ENCODE data around the gene FRMD4A. TPM values are rescaled to one million over a fixed set of nuclear protein-coding genes. Genes with fewer than 3 reads are reported as not detected.

The FRMD4A gene
- total and polyA plus RNA-seq, 2 of the 4 experiments (the other 2 are of a cell fraction): 30.3 to 68.8 TPM

DNA sequence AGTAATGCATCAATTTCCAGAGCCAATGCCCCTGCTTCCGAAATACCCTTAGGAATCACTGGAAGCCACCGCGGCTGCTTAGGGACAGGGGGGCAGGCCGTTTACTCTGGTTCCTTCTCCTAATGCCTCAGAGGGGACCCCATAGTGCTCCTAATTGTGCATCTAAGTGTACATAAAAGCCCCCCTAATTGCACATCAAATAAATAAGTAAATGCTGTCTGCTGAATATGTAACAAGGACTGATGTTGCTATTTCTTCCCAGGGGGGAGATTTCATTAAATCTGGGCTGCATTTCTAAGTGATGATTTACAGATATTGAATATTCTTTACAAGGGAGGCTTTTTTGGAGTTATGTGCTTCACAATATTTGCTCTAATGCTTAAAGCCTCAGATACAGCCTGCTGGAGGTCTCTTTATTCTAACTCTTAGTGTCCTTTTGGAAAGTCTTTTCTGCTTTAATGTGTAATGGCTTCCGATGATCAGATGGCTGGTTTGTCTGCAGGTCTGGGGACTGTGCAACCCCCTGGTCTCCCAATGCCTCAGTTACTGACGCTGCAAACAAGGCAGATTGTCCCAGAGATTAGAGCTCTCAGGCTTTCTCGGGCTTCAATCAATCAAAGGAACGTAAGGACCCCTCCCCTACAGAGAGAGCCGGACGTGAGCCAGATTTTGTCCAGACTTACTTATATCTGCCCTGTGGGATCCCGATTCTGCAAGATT, 601.0 kb downstream of the FRMD4A start:
- Histone ChIP-seq H4K8ac (ENCODE audit: low read depth in 2 of 2, low read length in 2 of 2) (no peak overlapping the region), H3K56ac (ENCODE audit: extremely low read depth, insufficient read depth, low read length) (no peak overlapping the region), H3K4me2 (ENCODE audit: low read depth, low read length) (no peak overlapping the region), H3K4me3 (ENCODE audit: insufficient read depth, low read depth, low read length) (no peak overlapping the region), H3K36me3 (ENCODE audit: control insufficient read depth, insufficient read depth, low read length) (peaks cover 18% of the 10 kb centered on the region), H3K9me1 (ENCODE audit: insufficient read depth, low read length) (peaks cover 7% of the 10 kb centered on the region), H4K5ac (ENCODE audit: low read depth, low read length) (no peak overlapping the region), H3K4me1 (ENCODE audit: control insufficient read depth, insufficient read depth, low read length) (no peaks in the 10 kb centered on the region), H2AFZ (replicated peaks; ENCODE audit: low read length, poor library complexity) (no peak overlapping the region), H3K23ac (ENCODE audit: low read depth, low read length) (no peak overlapping the region), H2AK5ac (ENCODE audit: low read depth, low read length) (no peak overlapping the region), H4K20me1 (ENCODE audit: insufficient read depth, low read length) (no peaks in the 10 kb centered on the region), H2BK15ac (ENCODE audit: low read depth, low read length) (no peak overlapping the region), H2BK120ac (ENCODE audit: low read depth, low read length) (no peak overlapping the region), H3K9me3 (ENCODE audit: control insufficient read depth, insufficient read depth, low read length) (no peaks in the 10 kb centered on the region), H2AK9ac (replicated peaks; ENCODE audit: low read depth, low read length, poor library complexity) (no peak overlapping the region), H3K4ac (ENCODE audit: low read depth, low read length) (no peak overlapping the region), H3K9ac (ENCODE audit: low read depth, low read length) (no peak overlapping the region), H3K27me3 (ENCODE audit: control insufficient read depth, insufficient read depth, low read length) (no peaks in the 10 kb centered on the region), H2BK20ac (ENCODE audit: low read depth, low read length) (no peak overlapping the region), H3K14ac (replicated peaks; ENCODE audit: low read depth, low read length) (no peak overlapping the region), H2BK5ac (ENCODE audit: low read depth, low read length, poor library complexity, severe bottlenecking) (no peak overlapping the region), H3K27ac (ENCODE audit: insufficient read depth, low read length) (no peak overlapping the region), H3K18ac (ENCODE audit: low read depth, low read length) (no peak overlapping the region), H3K79me1 (ENCODE audit: low read depth in 1 of 2, low read length in 2 of 2) (no peaks in the 10 kb centered on the region; a peak in 1 of 4 replicates), H4K91ac (ENCODE audit: insufficient read depth, low read depth, low read length) (no peak overlapping the region)
- POLR2A ChIA-PET (ENCODE audit: unreplicated experiment): no interaction called here
- TF ChIP-seq, protein P1, sequence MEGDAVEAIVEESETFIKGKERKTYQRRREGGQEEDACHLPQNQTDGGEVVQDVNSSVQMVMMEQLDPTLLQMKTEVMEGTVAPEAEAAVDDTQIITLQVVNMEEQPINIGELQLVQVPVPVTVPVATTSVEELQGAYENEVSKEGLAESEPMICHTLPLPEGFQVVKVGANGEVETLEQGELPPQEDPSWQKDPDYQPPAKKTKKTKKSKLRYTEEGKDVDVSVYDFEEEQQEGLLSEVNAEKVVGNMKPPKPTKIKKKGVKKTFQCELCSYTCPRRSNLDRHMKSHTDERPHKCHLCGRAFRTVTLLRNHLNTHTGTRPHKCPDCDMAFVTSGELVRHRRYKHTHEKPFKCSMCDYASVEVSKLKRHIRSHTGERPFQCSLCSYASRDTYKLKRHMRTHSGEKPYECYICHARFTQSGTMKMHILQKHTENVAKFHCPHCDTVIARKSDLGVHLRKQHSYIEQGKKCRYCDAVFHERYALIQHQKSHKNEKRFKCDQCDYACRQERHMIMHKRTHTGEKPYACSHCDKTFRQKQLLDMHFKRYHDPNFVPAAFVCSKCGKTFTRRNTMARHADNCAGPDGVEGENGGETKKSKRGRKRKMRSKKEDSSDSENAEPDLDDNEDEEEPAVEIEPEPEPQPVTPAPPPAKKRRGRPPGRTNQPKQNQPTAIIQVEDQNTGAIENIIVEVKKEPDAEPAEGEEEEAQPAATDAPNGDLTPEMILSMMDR (conservative IDR thresholded peaks at IDR 0.05; ENCODE audit: low read depth, low read length): no peak
- TF ChIP-seq SMC3 (IDR thresholded peaks at IDR 0.05; ENCODE audit: low read depth, low read length) (no peak), POLR2A (IDR thresholded peaks at IDR 0.05; ENCODE audit: low read depth, low read length) (no peak), NFE2L2 (IDR thresholded peaks at IDR 0.05; ENCODE audit: low read depth, low read length) (no peak), MXI1 (IDR thresholded peaks at IDR 0.05; ENCODE audit: borderline replicate concordance, low read depth, low read length) (no peak), CEBPB (IDR thresholded peaks at IDR 0.05; ENCODE audit: low read depth, low read length) (no peak), MAZ (IDR thresholded peaks at IDR 0.05; ENCODE audit: borderline replicate concordance, low read depth, low read length) (no peak)
- no peak for ATAC-seq (ENCODE audit: low read depth)
- BruUV-seq (replicated peaks): no TSS peak
- no peak for DNase-seq
- dilution Hi-C loops (cut with HindIII; ENCODE audit: low sequenced_read_pairs, unreplicated experiment): no loop called here
- in situ Hi-C loops (cut with MboI; ENCODE audit: low sequenced_read_pairs): no loop called here
- 80% methylated on average over 4 of the region's 11 CpGs; no CpG with 5 or more reads in 1 of the 2 experiments for WGBS, 2 experiments (ENCODE audit: extremely low coverage in 2 of 2, insufficient read length in 1 of 2)
- CTCF ChIA-PET: no interaction called here
- intact Hi-C loops (cut with micrococcal nuclease): no loop called here

All from IMR-90 (cell line).